Measurements from ENCODE around the gene TMEM37. TPM values are rescaled to one million over a fixed set of nuclear protein-coding genes. Genes with fewer than 3 reads are reported as not detected.
A peak's percentile ranks its signal among the peaks of the same experiment; 100 is the strongest.

The TMEM37 gene
- total and polyA plus RNA-seq, 2 of the 13 experiments (the other 11 are each of a cell fraction or from before 2014, with no cell fraction given) = 37.7 to 115 TPM

DNA sequence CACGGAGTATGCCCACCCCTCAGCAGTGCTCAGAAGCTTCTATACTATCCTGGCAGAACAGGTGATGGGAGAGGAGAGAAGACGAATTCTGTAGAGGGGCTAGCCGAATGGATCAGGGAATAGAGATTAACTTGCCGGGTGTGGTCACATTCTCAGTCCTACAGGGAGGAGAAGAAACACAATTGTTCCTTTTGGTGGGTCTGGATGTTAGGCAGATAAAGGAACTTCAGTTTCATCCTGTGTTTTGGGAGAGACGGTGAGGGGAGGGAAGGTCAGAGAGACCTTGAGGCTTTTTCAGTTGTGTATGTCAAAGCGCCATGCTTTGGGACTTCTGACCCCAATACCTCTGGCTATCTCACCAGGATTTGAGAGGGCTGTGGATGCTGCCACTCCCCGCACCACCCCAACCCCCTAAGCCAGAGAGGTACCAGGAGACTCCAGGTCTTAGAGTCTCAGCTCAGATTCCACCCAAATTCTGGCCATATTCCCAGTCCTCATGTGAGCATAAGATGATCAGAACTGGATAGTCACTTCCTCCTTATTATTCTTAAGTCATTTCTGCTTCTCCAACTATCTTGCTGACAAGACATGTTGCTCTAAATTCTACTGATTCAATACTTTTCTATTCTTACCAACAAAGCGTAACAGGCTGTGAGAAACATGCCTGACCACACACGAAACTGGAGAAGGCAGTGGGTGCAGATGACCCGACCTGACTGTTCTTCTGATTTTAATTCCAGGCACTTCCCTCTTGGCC lies 2.3 kb upstream of the TMEM37 start:
- ChIA-PET POLR2A (interaction anchor here (0.7 to 3.0 kb wide), 2 partner anchors 9 to 12 kb away, joined by 3 to 21 read pairs; no protein-coding TSS in a partner anchor), CTCF (ENCODE audit: low intra/inter-chr PET ratio, low total read pairs) (no interaction called here)
- no peak for ATAC-seq
- in situ Hi-C loops (cut with HindIII; ENCODE audit: extremely low pct_ligation_motif_present, low pct_unique_long_range_greater_than_20kb) = no loop called here
- Histone ChIP-seq H2AFZ (ENCODE audit: low read length) (no peak overlapping the region), H3K36me3 (replicated peaks in 1 of 2; ENCODE audit: control insufficient read depth in 1 of 2, insufficient read depth in 2 of 2, low read length in 2 of 2) (no peaks in the 10 kb centered on the region), H3K27me3 (ENCODE audit: control insufficient read depth in 1 of 2, insufficient read depth in 2 of 2, low read length in 2 of 2) (no peaks in the 10 kb centered on the region; a peak in 1 of 5 replicates), H3K4me2 (ENCODE audit: low read depth, low read length) (peak overlapping the region; percentile 97), H3K4me3 (replicated peaks in 1 of 3; ENCODE audit: insufficient read depth in 1 of 3, low read depth in 2 of 3, low read length in 3 of 3) (peak overlapping the region in 2 of 3 experiments; percentile 17 to 90; a peak in 3 of 6 replicates), H3K9ac (ENCODE audit: insufficient read depth, low read depth, low read length) (peak overlapping the region; percentile 47), H3K79me2 (ENCODE audit: insufficient read depth, low read length) (peaks cover 26% of the 10 kb centered on the region), H3K9me3 (ENCODE audit: low read length) (no peaks in the 10 kb centered on the region), H3K4me1 (ENCODE audit: insufficient read depth, low read length) (peaks cover 88% of the 10 kb centered on the region), H3K27ac (ENCODE audit: extremely low read length, insufficient read depth, low read length) (peak overlapping the region; percentile 88), H4K20me1 (ENCODE audit: insufficient read depth, low read length) (peaks cover 2% of the 10 kb centered on the region; the same call in 1 of the 2 replicates)
- no peak for FAIRE-seq
- 7% methylated on average over 10 of the region's 10 CpGs for WGBS (ENCODE audit: low lambda C conversion rate)
- intact Hi-C loops (cut with micrococcal nuclease; ENCODE audit: unreplicated experiment) = no loop called here
- DNase-seq (ENCODE audit: low spot score) = no peak
- no TSS peak for BruUV-seq (replicated peaks)
- TF ChIP-seq BCLAF1 (IDR thresholded peaks at IDR 0.05) (no peak), TBP (CRISPR knock-in tag; IDR thresholded peaks at IDR 0.05) (no peak), ZNF605 (CRISPR knock-in tag; IDR thresholded peaks at IDR 0.05) (no peak), TEAD3 (CRISPR knock-in tag; optimal IDR thresholded peaks at IDR 0.05; ENCODE audit: borderline replicate concordance) (peak; percentile 39), SETDB1 (CRISPR knock-in tag; IDR thresholded peaks at IDR 0.05; ENCODE audit: borderline replicate concordance) (no peak), SSRP1 (CRISPR knock-in tag; IDR thresholded peaks at IDR 0.05) (no peak), BCL6 (CRISPR knock-in tag; IDR thresholded peaks at IDR 0.05) (0 out of 2 replicates have a peak, but pooled peaks have one; percentile 29), TCF12 (IDR thresholded peaks at IDR 0.05) (no peak), TCF12 (CRISPR knock-in tag; IDR thresholded peaks at IDR 0.05) (no peak), PPARG (CRISPR knock-in tag; conservative IDR thresholded peaks at IDR 0.05) (0 out of 2 replicates have a peak, but pooled peaks have one; percentile 44), MAFF (IDR thresholded peaks at IDR 0.05; ENCODE audit: low read depth, low read length) (peak; percentile 44; the same call in 1 of the 2 replicates), ZNF282 (IDR thresholded peaks at IDR 0.05; ENCODE audit: partially characterized antibody) (no peak), THAP7 (CRISPR knock-in tag; IDR thresholded peaks at IDR 0.05) (no peak), RARA (CRISPR knock-in tag; IDR thresholded peaks at IDR 0.05) (peak; percentile 36; the same call in 1 of the 2 replicates)
- TF ChIP-seq, protein P1, sequence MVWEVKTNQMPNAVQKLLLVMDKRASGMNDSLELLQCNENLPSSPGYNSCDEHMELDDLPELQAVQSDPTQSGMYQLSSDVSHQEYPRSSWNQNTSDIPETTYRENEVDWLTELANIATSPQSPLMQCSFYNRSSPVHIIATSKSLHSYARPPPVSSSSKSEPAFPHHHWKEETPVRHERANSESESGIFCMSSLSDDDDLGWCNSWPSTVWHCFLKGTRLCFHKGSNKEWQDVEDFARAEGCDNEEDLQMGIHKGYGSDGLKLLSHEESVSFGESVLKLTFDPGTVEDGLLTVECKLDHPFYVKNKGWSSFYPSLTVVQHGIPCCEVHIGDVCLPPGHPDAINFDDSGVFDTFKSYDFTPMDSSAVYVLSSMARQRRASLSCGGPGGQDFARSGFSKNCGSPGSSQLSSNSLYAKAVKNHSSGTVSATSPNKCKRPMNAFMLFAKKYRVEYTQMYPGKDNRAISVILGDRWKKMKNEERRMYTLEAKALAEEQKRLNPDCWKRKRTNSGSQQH (CRISPR knock-in tag; IDR thresholded peaks at IDR 0.05; ENCODE audit: low read depth) = 0 out of 2 replicates have a peak, but pooled peaks have one; percentile 6
- TF ChIP-seq, protein P2, sequence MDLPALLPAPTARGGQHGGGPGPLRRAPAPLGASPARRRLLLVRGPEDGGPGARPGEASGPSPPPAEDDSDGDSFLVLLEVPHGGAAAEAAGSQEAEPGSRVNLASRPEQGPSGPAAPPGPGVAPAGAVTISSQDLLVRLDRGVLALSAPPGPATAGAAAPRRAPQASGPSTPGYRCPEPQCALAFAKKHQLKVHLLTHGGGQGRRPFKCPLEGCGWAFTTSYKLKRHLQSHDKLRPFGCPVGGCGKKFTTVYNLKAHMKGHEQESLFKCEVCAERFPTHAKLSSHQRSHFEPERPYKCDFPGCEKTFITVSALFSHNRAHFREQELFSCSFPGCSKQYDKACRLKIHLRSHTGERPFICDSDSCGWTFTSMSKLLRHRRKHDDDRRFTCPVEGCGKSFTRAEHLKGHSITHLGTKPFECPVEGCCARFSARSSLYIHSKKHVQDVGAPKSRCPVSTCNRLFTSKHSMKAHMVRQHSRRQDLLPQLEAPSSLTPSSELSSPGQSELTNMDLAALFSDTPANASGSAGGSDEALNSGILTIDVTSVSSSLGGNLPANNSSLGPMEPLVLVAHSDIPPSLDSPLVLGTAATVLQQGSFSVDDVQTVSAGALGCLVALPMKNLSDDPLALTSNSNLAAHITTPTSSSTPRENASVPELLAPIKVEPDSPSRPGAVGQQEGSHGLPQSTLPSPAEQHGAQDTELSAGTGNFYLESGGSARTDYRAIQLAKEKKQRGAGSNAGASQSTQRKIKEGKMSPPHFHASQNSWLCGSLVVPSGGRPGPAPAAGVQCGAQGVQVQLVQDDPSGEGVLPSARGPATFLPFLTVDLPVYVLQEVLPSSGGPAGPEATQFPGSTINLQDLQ (CRISPR knock-in tag; IDR thresholded peaks at IDR 0.05) = no peak

All from HepG2 (cell line).